Panc1 (cell line): ENCODE results near the gene CALM3.

ENCODE experiments used
- CTCF ChIP-seq: fragments of 450-650 bp; IDR thresholded peaks from 2 replicates; pipeline ENCODE4 v1.5.1; 2017; ENCODE audit warnings: mild to moderate bottlenecking
- REST ChIP-seq, 2 experiments: IDR thresholded peaks; 2 replicates each; pipeline ENCODE4 v1.6.1; 2011 to 2012; ENCODE audit warnings: low read depth in 2 of 2, control low read depth in 1 of 2, low read length in 1 of 2, mild to moderate bottlenecking in 1 of 2, moderate library complexity in 1 of 2; ENCODE audit not compliant: insufficient read depth in 1 of 2

DNA sequence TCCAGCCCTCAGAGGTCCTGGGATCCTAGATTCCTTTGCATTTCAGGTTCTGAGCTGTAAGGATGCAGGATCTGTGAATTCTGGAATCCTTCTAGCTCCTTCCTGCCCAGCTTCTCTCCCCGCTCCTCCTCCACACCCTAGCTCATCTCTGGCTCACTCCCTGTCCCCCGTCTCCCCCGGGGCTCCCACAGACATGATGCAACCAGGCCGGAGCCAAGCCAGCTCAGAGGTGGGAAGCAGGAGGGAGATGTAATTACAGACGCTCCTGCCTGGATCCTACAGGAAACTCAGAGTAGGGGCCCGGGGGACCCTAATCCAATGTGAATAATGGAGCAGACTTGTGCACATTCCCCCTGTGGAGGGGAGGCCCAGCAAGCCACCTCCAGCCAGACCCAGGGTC is 30.4 kb downstream of the CALM3 start:
- TF ChIP-seq CTCF (no peak), REST (IDR thresholded peaks at IDR 0.05; ENCODE audit: insufficient read depth in 1 of 2, low read depth in 2 of 2, low read length in 1 of 2) (no peak)
